ENCODE results near the gene KRTAP5-8.

DNA sequence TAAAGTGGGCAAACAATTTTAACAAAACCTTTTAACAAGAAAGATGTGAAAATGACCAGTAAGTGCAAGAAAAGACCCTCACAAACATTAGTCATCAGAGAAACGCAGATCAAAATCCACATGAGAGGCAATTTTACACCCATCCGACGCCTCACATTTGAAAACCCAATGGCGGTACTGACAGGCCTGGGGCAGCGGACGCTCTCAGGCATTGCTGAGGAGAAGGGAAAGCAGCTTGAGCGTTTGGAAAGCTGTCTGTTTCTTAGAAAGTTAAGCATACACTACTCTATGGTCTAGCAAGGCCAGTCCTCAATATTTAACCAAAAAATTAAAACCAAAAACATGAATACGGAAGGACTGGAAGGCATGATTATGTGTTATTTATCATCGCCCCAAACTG is 2.0 kb upstream of the KRTAP5-8 start:
- TF ChIP-seq RFX5 (IDR thresholded peaks at IDR 0.05; ENCODE audit: low read depth, low read length) = no peak
- TF ChIP-seq RAD21 (IDR thresholded peaks at IDR 0.05; ENCODE audit: low read length) = no peak
- no peak for TF ChIP-seq CTCF (conservative IDR thresholded peaks at IDR 0.05; ENCODE audit: low read depth, low read length)
- TF ChIP-seq POLR2A (IDR thresholded peaks at IDR 0.05; ENCODE audit: low read depth, low read length) = no peak
- TF ChIP-seq, protein P1, sequence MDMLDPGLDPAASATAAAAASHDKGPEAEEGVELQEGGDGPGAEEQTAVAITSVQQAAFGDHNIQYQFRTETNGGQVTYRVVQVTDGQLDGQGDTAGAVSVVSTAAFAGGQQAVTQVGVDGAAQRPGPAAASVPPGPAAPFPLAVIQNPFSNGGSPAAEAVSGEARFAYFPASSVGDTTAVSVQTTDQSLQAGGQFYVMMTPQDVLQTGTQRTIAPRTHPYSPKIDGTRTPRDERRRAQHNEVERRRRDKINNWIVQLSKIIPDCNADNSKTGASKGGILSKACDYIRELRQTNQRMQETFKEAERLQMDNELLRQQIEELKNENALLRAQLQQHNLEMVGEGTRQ (IDR thresholded peaks at IDR 0.05; ENCODE audit: low read depth, low read length) = no peak
- no peak for TF ChIP-seq CHD1 (IDR thresholded peaks at IDR 0.05; ENCODE audit: low read depth, low read length)
- no peak for TF ChIP-seq CEBPB (IDR thresholded peaks at IDR 0.05; ENCODE audit: low read depth, low read length)
- TF ChIP-seq SMC3 (IDR thresholded peaks at IDR 0.05; ENCODE audit: low read depth, low read length) = no peak
- TF ChIP-seq BHLHE40 (IDR thresholded peaks at IDR 0.05; ENCODE audit: low read depth, low read length) = no peak
